ENCODE data around the gene PPP3CA.

PPP3CA gene

DNA sequence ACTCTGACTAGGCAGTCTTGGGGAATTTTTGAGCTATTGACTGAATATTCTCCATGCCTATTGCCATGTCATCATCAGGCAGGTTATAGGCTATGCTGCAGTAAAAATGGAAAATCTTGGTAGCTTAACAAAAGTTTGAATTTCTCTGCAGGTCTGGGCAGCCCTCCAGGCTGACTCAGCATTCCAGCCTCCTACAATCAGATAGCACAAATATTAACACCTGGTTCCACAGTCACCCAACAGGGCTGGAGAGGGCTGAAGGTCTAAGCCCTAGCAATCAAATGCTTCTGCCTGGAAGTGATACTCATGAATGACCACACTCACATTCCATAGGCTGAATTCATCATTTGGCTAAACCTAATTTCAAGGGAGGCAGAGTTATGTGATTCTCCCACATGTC lies 9.6 kb upstream of the PPP3CA start:
- no peaks in the 10 kb centered on the region for H3K79me2 ChIP-seq (ENCODE audit: control insufficient read depth, insufficient read depth, low read length)
- H3K4me1 ChIP-seq (ENCODE audit: control insufficient read depth, low read depth, low read length): peaks cover 3% of the 10 kb centered on the region
- H3K56ac ChIP-seq (ENCODE audit: low read length): no peak overlapping the region
- no peaks in the 10 kb centered on the region for H3K27me3 ChIP-seq (ENCODE audit: insufficient read depth, low read length, poor library complexity)
- H3K9ac ChIP-seq (ENCODE audit: low read length): no peak overlapping the region
- H3K18ac ChIP-seq (ENCODE audit: low read length): no peak overlapping the region
- H3K79me1 ChIP-seq (ENCODE audit: low read length): no peaks in the 10 kb centered on the region
- DNase-seq: peak; percentile 69
- no peak overlapping the region for H3K4me3 ChIP-seq (ENCODE audit: low read length)
- no peak overlapping the region for H4K8ac ChIP-seq (ENCODE audit: low read depth, low read length)
- H3K4ac ChIP-seq (ENCODE audit: low read depth, low read length): no peak overlapping the region
- no peak overlapping the region for H2BK5ac ChIP-seq (ENCODE audit: low read length)
- no peak overlapping the region for H3K4me2 ChIP-seq (ENCODE audit: low read length)
- H2BK15ac ChIP-seq (replicated peaks; ENCODE audit: low read depth): no peak overlapping the region
- no peak overlapping the region for H4K5ac ChIP-seq (ENCODE audit: low read length)
- no peak overlapping the region for H3K23ac ChIP-seq (ENCODE audit: low read length)
- H2BK120ac ChIP-seq (ENCODE audit: low read depth, low read length): no peak overlapping the region
- no peaks in the 10 kb centered on the region for H3K36me3 ChIP-seq (ENCODE audit: control insufficient read depth, insufficient read depth, low read length)
- H2AK5ac ChIP-seq (ENCODE audit: low read length): no peak overlapping the region
- H3K27ac ChIP-seq (ENCODE audit: low read depth, low read length): no peak overlapping the region

DNA sequence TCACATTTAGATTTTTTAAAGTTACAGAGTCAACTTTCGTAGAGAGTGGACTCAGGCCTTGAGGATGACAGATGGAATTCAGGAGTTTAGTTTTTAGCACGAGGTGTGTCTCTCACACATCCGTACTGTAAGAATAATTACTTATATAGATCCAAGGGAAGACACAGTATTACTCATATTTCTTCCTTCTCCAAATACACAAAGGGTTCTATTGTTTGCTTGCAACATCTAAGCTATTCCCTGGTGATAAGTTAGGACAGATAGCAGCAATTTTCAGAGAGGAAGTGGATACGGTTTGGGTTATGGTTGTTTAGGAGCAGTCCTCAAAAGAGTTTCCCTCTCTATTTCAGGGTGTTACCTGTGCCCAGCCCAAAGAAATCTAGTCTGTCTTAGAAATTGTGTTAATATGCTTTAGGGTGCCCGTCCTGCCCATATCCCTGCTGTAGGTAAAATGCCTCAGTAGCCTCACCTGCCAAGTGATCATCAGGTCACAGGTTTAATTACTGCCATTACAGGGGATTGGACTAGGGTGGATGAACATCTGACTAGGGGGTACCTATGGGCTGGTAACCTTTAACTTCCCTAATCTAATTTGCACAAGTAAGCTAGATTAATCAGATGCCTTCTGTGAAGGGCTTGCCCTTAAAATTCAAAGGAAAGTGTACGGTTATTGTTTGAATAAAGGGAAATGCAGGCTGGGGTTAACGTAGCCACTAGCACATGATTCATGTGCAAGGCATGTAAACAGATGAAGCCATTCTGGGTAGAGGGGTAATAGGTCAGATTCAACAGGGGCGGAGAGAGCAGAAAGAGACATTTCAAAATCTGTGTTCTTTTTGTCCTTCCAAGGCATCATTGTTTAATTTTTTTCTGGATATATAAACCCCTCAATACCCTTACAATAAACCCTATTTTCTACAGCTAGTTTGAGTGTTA lies 8.7 kb upstream of the PPP3CA start:
- no peak overlapping the region for H3K4me3 ChIP-seq (ENCODE audit: low read length)

DNA sequence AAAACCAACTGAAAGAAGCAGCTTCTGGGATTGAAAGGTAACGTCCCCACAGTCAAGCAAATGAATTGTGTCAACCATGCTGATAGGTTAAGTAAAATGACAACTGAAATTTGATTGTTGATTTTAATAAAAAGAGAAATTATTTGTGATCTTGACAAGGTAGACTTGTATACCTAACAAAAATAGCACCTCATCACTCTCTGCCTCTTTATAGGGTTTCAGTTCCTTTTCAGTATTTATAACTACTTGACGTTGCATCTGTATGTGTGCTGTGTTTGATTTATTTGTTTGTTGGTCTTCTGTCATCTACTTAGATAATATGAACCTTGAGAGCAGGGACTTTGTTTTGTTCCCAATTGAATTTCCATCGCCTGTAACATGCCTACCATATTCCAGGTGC lies 7.9 kb upstream of the PPP3CA start:
- H2BK5ac ChIP-seq (ENCODE audit: low read length): no peak overlapping the region
- no peak overlapping the region for H3K18ac ChIP-seq (ENCODE audit: low read length)
- H2AK5ac ChIP-seq (ENCODE audit: low read length): no peak overlapping the region
- H3K27me3 ChIP-seq (ENCODE audit: insufficient read depth, low read length, poor library complexity): no peaks in the 10 kb centered on the region
- H4K8ac ChIP-seq (ENCODE audit: low read depth, low read length): no peak overlapping the region
- H3K79me2 ChIP-seq (ENCODE audit: control insufficient read depth, insufficient read depth, low read length): no peaks in the 10 kb centered on the region
- H3K4me1 ChIP-seq (ENCODE audit: control insufficient read depth, low read depth, low read length): peaks cover 3% of the 10 kb centered on the region
- H3K27ac ChIP-seq (ENCODE audit: low read depth, low read length): no peak overlapping the region
- H3K56ac ChIP-seq (ENCODE audit: low read length): no peak overlapping the region
- H3K9ac ChIP-seq (ENCODE audit: low read length): no peak overlapping the region
- no peak for DNase-seq
- no peaks in the 10 kb centered on the region for H3K79me1 ChIP-seq (ENCODE audit: low read length)
- no peak overlapping the region for H3K4ac ChIP-seq (ENCODE audit: low read depth, low read length)
- H2BK120ac ChIP-seq (ENCODE audit: low read depth, low read length): no peak overlapping the region
- H4K5ac ChIP-seq (ENCODE audit: low read length): no peak overlapping the region
- no peak overlapping the region for H2BK15ac ChIP-seq (replicated peaks; ENCODE audit: low read depth)
- no peak overlapping the region for H3K4me2 ChIP-seq (ENCODE audit: low read length)
- WGBS (ENCODE audit: extremely low coverage, insufficient coverage, low lambda C conversion rate): no CpG with 5 or more reads among the region's 3 CpGs
- no peak overlapping the region for H3K23ac ChIP-seq (ENCODE audit: low read length)
- H3K4me3 ChIP-seq (ENCODE audit: low read length): no peak overlapping the region
- H3K36me3 ChIP-seq (ENCODE audit: control insufficient read depth, insufficient read depth, low read length): no peaks in the 10 kb centered on the region

More for the DNA sequence above, 8.7 kb upstream of the PPP3CA start:
- Histone ChIP-seq H3K79me2 (ENCODE audit: control insufficient read depth, insufficient read depth, low read length) (no peaks in the 10 kb centered on the region), H3K79me1 (ENCODE audit: low read length) (no peaks in the 10 kb centered on the region), H3K9ac (ENCODE audit: low read length) (no peak overlapping the region), H3K56ac (ENCODE audit: low read length) (no peak overlapping the region), H2BK5ac (ENCODE audit: low read length) (no peak overlapping the region), H2BK15ac (replicated peaks; ENCODE audit: low read depth) (no peak overlapping the region), H3K27ac (ENCODE audit: low read depth, low read length) (no peak overlapping the region), H3K4ac (ENCODE audit: low read depth, low read length) (no peak overlapping the region), H4K5ac (ENCODE audit: low read length) (no peak overlapping the region), H3K36me3 (ENCODE audit: control insufficient read depth, insufficient read depth, low read length) (no peaks in the 10 kb centered on the region), H3K4me1 (ENCODE audit: control insufficient read depth, low read depth, low read length) (peaks cover 3% of the 10 kb centered on the region), H3K18ac (ENCODE audit: low read length) (no peak overlapping the region), H3K4me2 (ENCODE audit: low read length) (no peak overlapping the region), H3K23ac (ENCODE audit: low read length) (no peak overlapping the region), H2BK120ac (ENCODE audit: low read depth, low read length) (no peak overlapping the region), H4K8ac (ENCODE audit: low read depth, low read length) (no peak overlapping the region), H3K27me3 (ENCODE audit: insufficient read depth, low read length, poor library complexity) (no peaks in the 10 kb centered on the region), H2AK5ac (ENCODE audit: low read length) (no peak overlapping the region)
- no CpG with 5 or more reads among the region's 8 CpGs for WGBS (ENCODE audit: extremely low coverage, insufficient coverage, low lambda C conversion rate)
- no peak for DNase-seq

DNA sequence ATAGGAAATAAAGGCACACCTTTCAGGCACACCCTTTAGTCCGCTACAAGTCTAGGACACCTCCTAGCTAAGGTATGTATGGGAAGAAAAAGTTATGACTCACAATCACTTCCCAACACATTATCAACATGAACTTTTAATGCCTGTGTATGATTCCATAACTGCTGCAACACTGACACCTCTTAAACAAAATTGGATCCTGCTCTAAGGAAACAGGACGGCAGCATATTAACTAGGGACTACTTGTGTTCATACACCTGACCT lies 2.4 kb upstream of the PPP3CA start:
- Histone ChIP-seq H3K18ac (ENCODE audit: low read length) (no peak overlapping the region), H3K23ac (ENCODE audit: low read length) (no peak overlapping the region), H3K79me1 (ENCODE audit: low read length) (peaks cover 2% of the 10 kb centered on the region), H3K27me3 (ENCODE audit: insufficient read depth, low read length, poor library complexity) (no peaks in the 10 kb centered on the region), H3K56ac (ENCODE audit: low read length) (no peak overlapping the region), H2AK5ac (ENCODE audit: low read length) (no peak overlapping the region), H2BK120ac (ENCODE audit: low read depth, low read length) (no peak overlapping the region), H4K8ac (ENCODE audit: low read depth, low read length) (no peak overlapping the region), H2BK5ac (ENCODE audit: low read length) (no peak overlapping the region), H3K36me3 (ENCODE audit: control insufficient read depth, insufficient read depth, low read length) (no peaks in the 10 kb centered on the region), H3K4ac (ENCODE audit: low read depth, low read length) (no peak overlapping the region), H3K4me2 (ENCODE audit: low read length) (no peak overlapping the region), H3K9ac (ENCODE audit: low read length) (no peak overlapping the region), H3K79me2 (ENCODE audit: control insufficient read depth, insufficient read depth, low read length) (peaks cover 7% of the 10 kb centered on the region), H3K4me3 (ENCODE audit: low read length) (no peak overlapping the region), H2BK15ac (replicated peaks; ENCODE audit: low read depth) (no peak overlapping the region), H3K27ac (ENCODE audit: low read depth, low read length) (no peak overlapping the region), H4K5ac (ENCODE audit: low read length) (no peak overlapping the region), H3K4me1 (ENCODE audit: control insufficient read depth, low read depth, low read length) (no peaks in the 10 kb centered on the region)
- WGBS (ENCODE audit: extremely low coverage, insufficient coverage, low lambda C conversion rate): no CpG with 5 or more reads among the region's 2 CpGs
- no peak for DNase-seq

DNA sequence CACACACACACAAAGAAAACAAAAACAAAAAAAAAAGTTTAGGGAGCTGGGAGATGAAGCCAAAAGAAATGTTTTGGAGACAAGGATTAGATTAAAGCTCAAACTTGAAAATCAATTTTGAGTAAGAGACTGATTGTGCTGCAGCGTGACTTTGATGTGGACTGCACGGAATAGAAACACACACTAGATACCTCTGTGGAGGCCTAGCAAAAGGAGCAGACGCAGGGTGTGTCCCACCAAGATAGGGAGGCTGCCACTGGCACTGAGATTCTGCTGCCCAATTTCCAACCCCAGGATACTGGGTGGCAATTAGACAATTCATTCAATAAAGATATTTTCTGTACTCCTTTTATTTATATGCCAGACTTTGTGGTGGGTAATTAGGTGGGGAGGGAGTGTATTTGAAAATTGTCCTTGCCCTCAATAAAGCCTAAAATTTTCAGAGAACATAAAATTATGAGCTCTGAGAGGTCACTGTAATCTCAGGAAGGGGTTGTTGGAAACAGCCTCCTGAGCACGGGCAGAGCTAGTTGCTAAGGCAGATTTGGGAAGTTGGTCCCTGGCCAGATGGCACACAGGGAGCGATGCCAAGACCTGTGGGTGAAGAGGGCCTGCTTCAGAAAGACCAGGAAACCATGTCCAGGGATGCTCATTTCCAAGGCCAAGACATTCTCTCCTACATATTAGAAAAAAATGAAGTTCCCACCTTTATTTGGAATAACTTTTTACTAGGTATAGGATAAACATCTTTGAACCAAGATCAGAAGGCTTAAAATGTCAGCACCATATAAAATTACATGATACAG lies 1.9 kb upstream of the PPP3CA start:
- Histone ChIP-seq H4K5ac (ENCODE audit: low read length) (no peak overlapping the region), H3K9ac (ENCODE audit: low read length) (no peak overlapping the region), H4K8ac (ENCODE audit: low read depth, low read length) (no peak overlapping the region), H3K27me3 (ENCODE audit: insufficient read depth, low read length, poor library complexity) (no peaks in the 10 kb centered on the region), H3K18ac (ENCODE audit: low read length) (no peak overlapping the region), H3K4me2 (ENCODE audit: low read length) (no peak overlapping the region), H3K36me3 (ENCODE audit: control insufficient read depth, insufficient read depth, low read length) (no peaks in the 10 kb centered on the region), H3K4ac (ENCODE audit: low read depth, low read length) (no peak overlapping the region), H3K79me1 (ENCODE audit: low read length) (peaks cover 2% of the 10 kb centered on the region), H2BK15ac (replicated peaks; ENCODE audit: low read depth) (no peak overlapping the region), H3K4me3 (ENCODE audit: low read length) (no peak overlapping the region), H3K27ac (ENCODE audit: low read depth, low read length) (no peak overlapping the region), H3K56ac (ENCODE audit: low read length) (no peak overlapping the region), H3K79me2 (ENCODE audit: control insufficient read depth, insufficient read depth, low read length) (peaks cover 7% of the 10 kb centered on the region), H2AK5ac (ENCODE audit: low read length) (no peak overlapping the region), H2BK5ac (ENCODE audit: low read length) (no peak overlapping the region), H3K23ac (ENCODE audit: low read length) (no peak overlapping the region), H3K4me1 (ENCODE audit: control insufficient read depth, low read depth, low read length) (no peaks in the 10 kb centered on the region), H2BK120ac (ENCODE audit: low read depth, low read length) (no peak overlapping the region)
- WGBS (ENCODE audit: extremely low coverage, insufficient coverage, low lambda C conversion rate): no CpG with 5 or more reads among the region's 5 CpGs
- DNase-seq: no peak
